ENCODE measurements around the gene TTC9.

Gene TTC9

GRCh38 chr14:70662816-70663215 lies 21.1 kb downstream of the TTC9 start:
- DNase-seq = no peak
- H3K36me3 ChIP-seq = peaks cover 4% of the 10 kb centered on the region; the same call in 1 of the 2 replicates
- no peaks in the 10 kb centered on the region for H3K27me3 ChIP-seq (ENCODE audit: insufficient read depth, low read depth, severe bottlenecking)
- H3K4me3 ChIP-seq (ENCODE audit: low read depth, low read length) = no peak overlapping the region
- no peak overlapping the region for H3K27ac ChIP-seq
- H3K9me3 ChIP-seq (ENCODE audit: severe bottlenecking) = no peaks in the 10 kb centered on the region
- TF ChIP-seq CTCF (IDR thresholded peaks at IDR 0.05; ENCODE audit: low read depth, low read length) = no peak

GRCh38 chr14:70663707-70664179 lies 22.0 kb downstream of the TTC9 start:
- Histone ChIP-seq H3K36me3 (peaks cover 11% of the 10 kb centered on the region), H3K27me3 (ENCODE audit: insufficient read depth, low read depth, severe bottlenecking) (no peaks in the 10 kb centered on the region), H3K4me3 (ENCODE audit: low read depth, low read length) (no peak overlapping the region), H3K9me3 (ENCODE audit: severe bottlenecking) (no peaks in the 10 kb centered on the region), H3K27ac (no peak overlapping the region)
- TF ChIP-seq CTCF (IDR thresholded peaks at IDR 0.05; ENCODE audit: low read depth, low read length) = no peak
- no peak for DNase-seq

- TF ChIP-seq CTCF (IDR thresholded peaks at IDR 0.05; ENCODE audit: low read depth, low read length) = no peak
- Histone ChIP-seq H3K9me3 (ENCODE audit: severe bottlenecking) (no peaks in the 10 kb centered on the region), H3K27ac (no peak overlapping the region), H3K27me3 (ENCODE audit: insufficient read depth, low read depth, severe bottlenecking) (no peaks in the 10 kb centered on the region), H3K36me3 (peaks cover 11% of the 10 kb centered on the region), H3K4me3 (ENCODE audit: low read depth, low read length) (no peak overlapping the region)
- no peak for DNase-seq
These were observed 23.2 kb downstream of the TTC9 start for GRCh38 chr14:70664698-70665447.

- Histone ChIP-seq H3K4me3 (ENCODE audit: low read depth, low read length) (no peak overlapping the region), H3K9me3 (ENCODE audit: severe bottlenecking) (no peaks in the 10 kb centered on the region), H3K27ac (no peak overlapping the region), H3K27me3 (ENCODE audit: insufficient read depth, low read depth, severe bottlenecking) (no peaks in the 10 kb centered on the region), H3K36me3 (peaks cover 12% of the 10 kb centered on the region)
- no peak for DNase-seq
- TF ChIP-seq CTCF (IDR thresholded peaks at IDR 0.05; ENCODE audit: low read depth, low read length) = no peak
These were observed 24.0 kb downstream of the TTC9 start for GRCh38 chr14:70665448-70666360.

- Histone ChIP-seq H3K36me3 (peaks cover 18% of the 10 kb centered on the region), H3K27ac (no peak overlapping the region), H3K4me3 (ENCODE audit: low read depth, low read length) (no peak overlapping the region), H3K27me3 (ENCODE audit: insufficient read depth, low read depth, severe bottlenecking) (no peaks in the 10 kb centered on the region), H3K9me3 (ENCODE audit: severe bottlenecking) (no peaks in the 10 kb centered on the region)
- no peak for DNase-seq
- TF ChIP-seq CTCF (IDR thresholded peaks at IDR 0.05; ENCODE audit: low read depth, low read length) = no peak
These were observed 24.6 kb downstream of the TTC9 start for GRCh38 chr14:70666361-70666686.
